Esophagus muscularis mucosa (tissue), 4 donors: ENCODE data around the gene KIF19.

ENCODE experiments used
- CTCF ChIP-seq, 3 experiments: fragments of 200-600 bp in 2 of 3; fragments of 450-650 bp in 1 of 3; sonication (generic) in 2 of 3; IDR thresholded peaks; one replicate each; pipeline ENCODE4 v1.5.1; 2017 to 2019; ENCODE audit warnings: antibody characterized with exemption in 3 of 3, mild to moderate bottlenecking in 2 of 3, moderate library complexity in 1 of 3
- EP300 ChIP-seq: sonication (generic); formaldehyde crosslinking; IDR thresholded peaks from one replicate; pipeline ENCODE4 v1.6.1; 2017; ENCODE audit warnings: antibody characterized with exemption
- POLR2A ChIP-seq: fragments of 450-650 bp; IDR thresholded peaks from one replicate; pipeline ENCODE4 v1.6.1; 2017; ENCODE audit warnings: antibody characterized with exemption, moderate library complexity, mild to moderate bottlenecking, low read depth
- POLR2AphosphoS5 ChIP-seq, 2 donors: sonication (generic); formaldehyde crosslinking; IDR thresholded peaks; one replicate each; pipeline ENCODE4 v1.6.1; 2017; ENCODE audit warnings: antibody characterized with exemption in 2 of 2

DNA sequence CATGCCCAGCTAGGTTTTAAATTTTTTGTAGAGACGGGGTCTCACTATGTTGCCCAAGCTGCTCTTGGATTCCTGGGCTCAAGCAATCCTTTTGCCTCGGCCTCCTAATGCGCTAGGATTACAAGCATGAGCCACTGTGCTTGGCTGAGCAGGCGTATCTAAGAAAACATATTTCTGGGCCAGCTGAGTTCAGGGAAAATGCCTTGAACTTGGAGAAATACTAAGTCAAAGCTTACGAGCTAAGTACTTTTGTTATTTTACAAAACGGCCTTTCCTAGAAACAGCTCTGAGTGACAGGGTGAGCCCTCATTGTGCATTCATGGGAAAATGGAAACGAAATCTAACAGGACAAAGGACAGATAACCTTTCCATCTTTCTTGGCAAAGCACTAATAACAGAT lies 27.2 kb upstream of the KIF19 start:
- no peak for TF ChIP-seq POLR2AphosphoS5 (IDR thresholded peaks at IDR 0.05)
- no peak for TF ChIP-seq CTCF (IDR thresholded peaks at IDR 0.05)
- no peak for TF ChIP-seq EP300
- no peak for TF ChIP-seq POLR2A
